Measurements from ENCODE around the gene PTPRG.
"Not testable (repeated sequence)": the region's sequence is repeated elsewhere in the genome, so short reads cannot be mapped to it uniquely, and the experiment has no call there.

The PTPRG gene

GRCh38 chr3:61688307-61688984, 127.1 kb downstream of the PTPRG start:
- no peak for DNase-seq

DNA sequence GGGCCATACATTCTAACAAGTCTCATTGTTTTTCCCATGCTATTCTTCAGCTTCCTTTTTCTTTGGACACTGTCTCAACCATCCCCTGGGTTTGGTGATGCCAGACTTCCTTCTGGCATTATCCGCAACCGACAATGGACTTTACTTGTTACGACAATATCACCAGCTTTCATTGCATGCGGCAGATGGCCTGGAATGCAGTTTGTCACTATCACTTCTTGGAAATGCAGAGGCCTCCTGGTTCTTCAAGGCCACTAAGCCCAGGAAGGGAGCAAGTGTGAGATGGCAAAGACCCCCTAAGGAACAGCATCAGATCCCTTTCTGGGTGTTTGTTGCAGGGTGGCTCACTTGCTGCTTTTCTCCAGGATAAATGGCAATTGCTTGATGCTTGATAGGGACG, 128.6 kb downstream of the PTPRG start:
- no peak for DNase-seq

- DNase-seq = no peak
Measured at GRCh38 chr3:61691466-61691865, 130.1 kb downstream of the PTPRG start.

GRCh38 chr3:61697301-61697700, 135.9 kb downstream of the PTPRG start:
- no peak for DNase-seq

- DNase-seq = not testable (repeated sequence)
Measured at GRCh38 chr3:61698278-61699072, 137.1 kb downstream of the PTPRG start.

DNA sequence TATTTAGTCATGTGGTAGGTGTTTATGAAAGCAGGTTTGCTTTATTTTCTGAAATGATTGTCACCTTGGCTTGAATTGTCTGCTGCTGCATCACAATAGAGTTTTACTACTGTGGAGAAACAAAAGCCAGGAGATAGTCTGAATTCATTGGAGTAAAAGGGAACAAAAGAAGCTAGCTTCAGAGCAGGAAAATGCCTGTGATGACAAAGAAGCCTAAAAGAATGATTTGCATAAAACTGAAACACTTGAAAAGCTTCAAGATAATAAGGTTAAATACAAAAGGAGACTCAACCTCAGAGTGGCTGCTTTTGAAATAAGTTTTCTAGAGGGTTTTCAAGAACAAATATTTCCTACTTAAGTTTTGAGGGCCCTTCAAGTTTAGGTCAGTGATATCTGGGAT, 138.3 kb downstream of the PTPRG start:
- DNase-seq = no peak

GRCh38 chr3:61701011-61701410, 139.6 kb downstream of the PTPRG start:
- DNase-seq = no peak

DNA sequence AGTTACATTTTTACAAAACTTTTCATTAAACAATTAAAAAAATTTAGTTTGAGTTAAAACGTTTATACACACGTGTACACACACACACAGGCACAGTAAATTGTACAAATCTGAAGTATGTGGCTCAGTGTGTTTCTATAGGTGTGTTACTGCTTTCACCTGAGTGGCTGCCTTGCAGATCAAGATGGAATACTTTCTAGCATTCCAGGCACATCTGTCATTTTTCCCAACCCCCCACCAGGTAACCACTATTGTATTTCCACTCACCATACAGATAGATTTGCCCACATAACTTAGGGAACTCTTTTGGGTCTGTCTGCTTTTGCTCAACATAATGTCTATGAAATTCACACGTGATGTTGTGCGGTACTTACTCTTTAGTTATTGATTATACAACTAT, 141.1 kb downstream of the PTPRG start:
- DNase-seq = no peak

GRCh38 chr3:61704807-61705206, 143.4 kb downstream of the PTPRG start:
- DNase-seq = no peak

GRCh38 chr3:61707492-61707891, 146.1 kb downstream of the PTPRG start:
- DNase-seq = no peak

DNA sequence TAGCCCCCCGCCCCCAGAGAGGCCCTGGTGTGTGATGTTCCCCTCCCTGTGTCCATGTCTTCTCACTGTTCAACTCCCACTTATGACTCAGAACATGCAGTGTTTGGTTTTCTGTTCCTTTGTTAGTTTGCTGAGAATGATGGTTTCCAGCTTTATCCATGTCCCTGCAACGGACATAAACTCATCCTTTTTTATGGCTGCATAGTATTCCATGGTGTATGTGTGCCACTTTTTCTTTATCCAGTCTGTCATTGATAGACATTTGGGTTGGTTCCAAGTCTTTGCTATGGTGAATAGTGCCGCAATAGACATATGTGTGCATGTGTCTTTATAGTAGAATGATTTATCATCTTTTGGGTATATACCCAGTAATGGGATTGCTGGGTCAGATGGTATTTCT, 149.5 kb downstream of the PTPRG start:
- DNase-seq = not testable (repeated sequence)

- no peak for DNase-seq
Measured at GRCh38 chr3:61714225-61714624, 152.9 kb downstream of the PTPRG start.

DNA sequence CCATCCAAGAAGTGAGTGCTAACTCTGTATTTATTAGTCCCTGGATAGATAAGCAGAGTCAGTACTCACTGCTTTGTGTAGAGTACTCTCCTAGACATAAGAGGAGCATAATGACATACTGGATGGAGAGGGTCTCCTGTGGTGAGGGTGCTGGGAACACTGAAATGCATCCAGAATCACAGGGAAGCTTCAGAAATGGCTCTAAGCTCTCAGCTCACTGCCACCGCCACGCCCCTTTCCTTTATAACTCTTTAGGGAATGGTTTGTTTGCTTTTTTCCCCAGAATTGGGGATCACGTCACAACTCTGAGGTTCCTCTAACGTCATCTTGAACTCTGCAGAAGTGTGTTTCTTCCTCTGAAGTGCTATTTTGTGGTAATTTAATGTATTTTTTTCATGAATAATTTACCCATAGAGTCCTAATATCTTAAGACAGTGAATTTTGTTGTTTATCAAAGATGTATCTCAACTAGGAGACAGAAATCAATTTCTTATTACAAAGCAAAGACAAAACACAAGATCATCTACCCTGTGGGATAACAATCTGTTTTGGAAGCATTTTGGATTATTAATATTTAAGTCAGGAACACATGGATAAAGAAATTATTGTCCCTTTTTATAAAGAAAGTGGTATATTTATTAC, 154.6 kb downstream of the PTPRG start:
- DNase-seq = no peak

- DNase-seq = not testable (repeated sequence)
Measured at GRCh38 chr3:61716693-61717092, 155.3 kb downstream of the PTPRG start.

DNA sequence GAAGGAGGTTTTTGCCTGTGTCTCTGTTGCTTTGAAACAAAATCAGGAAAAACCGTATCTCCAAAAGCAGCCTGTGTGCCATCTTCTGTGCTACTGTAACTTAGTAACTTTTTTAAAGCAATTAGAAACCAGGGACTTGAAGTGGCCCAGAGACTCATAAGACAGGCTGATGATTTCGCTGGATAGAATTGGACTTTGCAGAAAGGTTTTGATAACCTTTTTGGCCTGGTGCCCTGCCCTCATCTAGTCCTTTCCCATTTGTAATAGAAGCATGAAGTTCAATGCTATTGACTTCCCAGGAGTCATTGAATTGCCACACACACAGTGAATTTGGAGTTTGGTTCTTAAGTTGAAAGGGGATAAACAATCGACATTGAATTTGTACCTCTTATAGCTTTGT, 157.2 kb downstream of the PTPRG start:
- DNase-seq = no peak

DNA sequence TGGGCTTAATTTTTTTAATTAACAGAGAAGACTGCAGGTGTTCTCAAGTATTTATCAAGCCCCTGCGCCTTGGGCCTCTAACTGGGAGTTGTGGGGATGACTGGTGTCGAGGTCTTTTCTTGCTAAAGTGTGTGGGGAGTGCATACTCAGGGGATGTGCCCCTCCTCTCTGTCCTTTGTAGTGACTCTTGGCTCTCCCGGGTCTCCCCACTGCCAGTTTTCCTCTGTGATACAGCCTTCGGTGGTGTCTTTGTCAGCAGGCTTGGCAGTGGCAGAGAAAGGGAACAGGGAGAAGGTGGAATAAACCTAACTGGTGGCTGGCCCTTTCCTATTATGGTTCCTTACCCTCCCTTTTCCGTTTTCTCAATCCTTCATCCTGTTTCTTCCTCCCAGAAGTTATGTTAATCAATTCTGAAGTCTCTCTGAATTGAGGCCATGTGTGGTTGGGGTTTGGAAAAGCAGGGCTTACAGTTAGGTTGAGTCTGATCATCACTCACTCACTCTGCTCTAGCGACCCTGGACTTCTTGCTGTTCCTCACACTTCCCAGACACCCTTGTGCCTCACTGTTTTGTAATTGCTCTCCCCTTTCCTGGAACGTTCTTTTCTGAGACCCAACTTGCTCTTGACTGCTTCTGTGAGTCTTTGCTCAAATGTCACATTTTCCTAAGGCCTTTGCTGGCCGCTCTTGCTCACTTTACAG, 158.1 kb downstream of the PTPRG start:
- DNase-seq = no peak

DNA sequence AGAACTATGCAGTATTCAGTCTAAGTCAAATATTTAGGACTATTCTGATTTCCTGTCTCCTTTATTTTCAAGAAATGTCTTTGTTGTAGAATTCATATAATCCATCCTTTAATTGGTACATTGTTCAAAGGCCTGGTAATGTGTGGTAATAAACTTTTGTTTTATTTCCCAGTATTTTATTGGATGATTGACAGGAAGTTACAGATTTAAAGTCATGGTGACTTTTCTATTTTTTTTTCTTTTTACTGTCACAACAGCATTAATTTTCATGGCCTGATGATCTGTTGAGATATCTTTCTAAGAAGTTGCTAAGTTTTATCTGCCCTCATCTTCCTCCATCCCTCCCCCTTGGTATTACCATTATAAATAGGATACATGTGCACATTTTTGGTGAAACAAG, 161.7 kb downstream of the PTPRG start:
- DNase-seq = no peak

DNA sequence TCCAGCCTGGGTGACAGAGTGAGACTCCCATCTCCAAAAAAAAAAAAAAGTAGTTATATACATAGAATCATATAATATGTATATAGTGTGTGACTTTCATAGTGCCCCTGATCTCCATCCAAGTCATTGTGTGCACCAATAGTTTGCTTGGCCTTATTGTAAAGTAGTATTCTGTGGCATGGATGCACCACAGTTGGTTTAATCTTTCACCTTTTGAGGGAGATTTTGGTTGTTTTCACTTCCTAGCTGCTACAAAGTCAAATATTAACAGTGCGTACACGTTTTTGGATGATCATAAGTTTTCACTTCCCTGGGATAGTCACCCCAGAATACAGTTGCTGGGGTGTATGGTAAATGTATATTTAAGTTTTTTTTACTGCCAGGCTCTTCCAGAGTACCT, 162.8 kb downstream of the PTPRG start:
- DNase-seq = no peak

DNA sequence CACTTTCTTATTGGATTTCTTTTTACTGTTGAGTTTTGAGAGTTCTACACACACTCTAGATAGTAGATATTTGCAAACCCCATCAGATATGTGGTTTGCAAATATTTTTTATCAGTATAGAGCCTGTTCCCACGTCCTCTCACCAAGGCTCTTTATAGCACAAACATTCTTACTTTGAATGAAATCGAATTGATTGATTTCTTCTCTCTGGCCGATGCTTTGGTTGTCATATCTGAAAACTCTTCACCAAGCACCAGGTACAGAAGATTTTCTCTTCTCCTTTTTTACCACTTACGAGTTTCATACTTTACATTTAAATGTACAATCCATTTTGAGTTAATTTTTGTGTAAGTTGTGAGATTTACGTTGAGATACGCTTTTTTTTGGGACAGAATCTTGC, 163.4 kb downstream of the PTPRG start:
- no peak for DNase-seq

DNA sequence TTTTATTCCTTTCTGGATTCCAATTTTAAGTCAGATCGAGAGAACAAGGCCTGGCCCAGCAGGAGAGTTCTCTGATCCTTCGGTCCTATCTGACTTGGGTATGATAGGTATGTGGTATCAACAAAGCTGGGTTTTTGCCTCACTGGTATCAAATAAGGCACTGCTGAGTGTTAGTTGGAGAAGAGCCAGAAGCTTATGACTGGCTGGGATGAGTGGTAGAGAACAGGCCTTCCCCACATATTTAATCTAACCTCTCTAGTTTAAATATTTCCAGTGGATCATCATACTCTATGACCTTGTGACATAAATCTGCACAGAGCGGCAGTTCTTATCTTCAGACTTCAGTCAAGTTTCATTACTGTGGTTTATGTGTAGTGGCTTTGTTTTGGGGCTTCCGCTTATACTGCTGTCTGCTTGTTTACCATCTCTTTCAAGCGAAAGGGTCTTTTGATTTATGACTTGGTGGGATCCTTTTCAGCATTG, 164.5 kb downstream of the PTPRG start:
- DNase-seq = no peak

DNA sequence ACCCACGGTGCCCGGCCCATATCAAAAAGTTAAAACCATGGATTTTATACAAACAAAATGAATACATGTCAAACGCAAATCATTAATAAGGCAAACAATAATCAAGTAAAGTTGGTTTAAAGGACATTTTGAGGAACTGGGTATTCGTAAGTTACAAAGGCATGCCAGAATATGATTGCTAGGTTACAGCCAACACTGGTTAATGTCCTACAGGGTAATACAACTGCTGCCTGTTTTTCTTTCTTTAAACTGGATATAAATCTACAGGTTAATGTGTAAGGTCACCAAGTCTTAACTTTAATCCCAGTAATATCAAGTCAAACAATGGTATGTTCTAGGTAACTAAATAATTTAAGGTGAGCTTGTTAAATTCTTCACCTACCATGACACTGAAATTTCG, 166.1 kb downstream of the PTPRG start:
- DNase-seq = no peak

- DNase-seq = no peak
Measured at GRCh38 chr3:61729038-61729634, 167.8 kb downstream of the PTPRG start.

- no peak for DNase-seq
Measured at GRCh38 chr3:61730056-61730455, 168.7 kb downstream of the PTPRG start.
